Thymus (tissue), 11 donors: Measurements from ENCODE around the gene NFKBIL1. TPM values are rescaled to one million over a fixed set of nuclear protein-coding genes. Genes with fewer than 3 reads are reported as not detected.

ENCODE experiments used
- DNase-seq, 9 donors: peaks; one replicate each; pipeline ENCODE4 v3.0.0-alpha.2; 2013; ENCODE audit warnings: low spot score in 9 of 9, low read depth in 6 of 9, missing footprints in 1 of 9
- H3K27ac ChIP-seq, 2 donors: one replicate each; pipeline ENCODE4 v1.5.1; 2013; ENCODE audit warnings: control low read depth in 1 of 2, low read depth in 1 of 2, low read length in 1 of 2, mild to moderate bottlenecking in 1 of 2, moderate library complexity in 1 of 2
- H3K27me3 ChIP-seq, 2 donors: one replicate each; pipeline ENCODE4 v1.5.1; 2013; ENCODE audit warnings: low read length in 1 of 2; ENCODE audit not compliant: control insufficient read depth in 2 of 2, insufficient read depth in 1 of 2
- H3K36me3 ChIP-seq, 2 donors: one replicate each; pipeline ENCODE4 v1.5.1; 2013; ENCODE audit warnings: low read length in 1 of 2, mild to moderate bottlenecking in 1 of 2, moderate library complexity in 1 of 2; ENCODE audit not compliant: control insufficient read depth in 2 of 2, insufficient read depth in 2 of 2
- H3K4me1 ChIP-seq, 2 donors: one replicate each; pipeline ENCODE4 v1.5.1; 2013; ENCODE audit warnings: low read length in 2 of 2; ENCODE audit not compliant: control insufficient read depth in 2 of 2, insufficient read depth in 2 of 2
- H3K4me3 ChIP-seq, 2 donors: one replicate each; pipeline ENCODE4 v1.5.1; 2013; ENCODE audit warnings: low read length in 2 of 2, control low read depth in 1 of 2, mild to moderate bottlenecking in 1 of 2
- H3K9me3 ChIP-seq, 2 donors: one replicate each; pipeline ENCODE4 v1.5.1; 2013; ENCODE audit warnings: low read length in 1 of 2, mild to moderate bottlenecking in 1 of 2; ENCODE audit not compliant: control insufficient read depth in 2 of 2, insufficient read depth in 1 of 2
- WGBS: extraction: QIAGEN DNeasy Blood & Tissue Kit; methylation state at CpG from one replicate; pipeline ENCODE4 v1.1.7; 2013; 5-methylcytosine and 5-hydroxymethylcytosine counted together
- polyA plus RNA-seq: library from polyadenylated mRNA; stranded (reverse); fragments of 200-250 nt; gene quantifications from one replicate; pipeline ENCODE4 v1.2.3, GENCODE V29; 2013
- total RNA-seq: library from RNA; stranded (reverse); fragments of 120-200 nt; gene quantifications from one replicate; pipeline ENCODE4 v1.2.4, GENCODE V29; 2013
- donor health status: healthy.

NFKBIL1 gene
- total and polyA plus RNA-seq, 2 donors = 15.4 to 23.6 TPM

DNA sequence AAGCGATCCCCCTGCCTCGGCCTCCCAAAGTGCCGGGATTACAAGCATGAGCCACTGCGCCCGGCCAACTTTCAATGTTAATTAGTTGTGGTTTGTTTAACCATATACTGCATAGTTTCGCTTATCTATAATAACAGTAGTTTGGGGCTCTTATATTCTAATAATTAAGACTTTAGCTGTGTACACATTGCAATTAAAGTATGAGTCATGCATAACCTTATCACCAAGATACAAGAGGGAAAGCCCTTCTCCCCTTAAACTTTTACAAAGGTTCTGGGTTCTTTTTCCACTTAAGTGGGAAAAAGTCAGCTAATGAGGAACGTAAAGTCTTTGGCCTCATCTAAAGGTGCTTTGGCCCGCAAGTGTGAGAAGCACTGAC is 21.9 kb upstream of the NFKBIL1 start:
- H3K27ac ChIP-seq = no peak overlapping the region
- H3K4me3 ChIP-seq = no peak overlapping the region
- DNase-seq = no peak
- H3K4me1 ChIP-seq = no peaks in the 10 kb centered on the region
- WGBS = 84% methylated on average over 8 of the region's 8 CpGs
- H3K9me3 ChIP-seq = no peaks in the 10 kb centered on the region
- H3K36me3 ChIP-seq = peaks cover 14 to 19% of the 10 kb centered on the region in 2 donors
- no peaks in the 10 kb centered on the region for H3K27me3 ChIP-seq

DNA sequence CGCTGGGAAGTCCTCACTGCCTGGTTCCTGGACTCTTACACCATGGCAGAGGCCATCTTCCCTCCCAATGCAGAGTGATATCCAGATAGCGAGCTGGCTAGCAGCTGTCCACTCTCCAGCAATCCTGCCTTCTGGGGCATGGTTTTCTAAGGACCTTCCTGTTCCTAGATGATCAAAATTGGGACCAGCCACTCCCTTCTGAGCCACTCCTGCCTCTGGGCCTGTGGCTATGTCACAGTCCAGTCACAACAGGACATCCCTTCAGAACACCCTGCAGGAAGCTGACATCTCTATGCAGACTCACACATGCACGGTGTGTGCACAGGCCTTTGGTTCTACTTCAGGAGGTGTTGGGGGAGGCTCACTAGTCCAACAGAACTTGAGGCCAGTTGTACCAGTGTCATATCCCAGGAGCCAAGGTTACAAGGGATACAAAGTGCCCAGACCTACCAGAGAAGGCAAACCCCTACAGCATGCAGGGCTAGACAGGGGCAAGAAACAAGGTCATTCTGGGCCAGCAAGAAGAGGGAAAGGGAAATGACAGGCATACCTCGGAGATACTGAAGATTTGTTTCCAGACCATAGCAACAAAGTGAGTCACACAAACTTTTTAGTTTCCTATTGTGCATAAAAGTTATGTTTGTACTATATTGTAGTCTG is 21.3 kb upstream of the NFKBIL1 start:
- H3K4me1 ChIP-seq = no peaks in the 10 kb centered on the region
- no peak overlapping the region for H3K4me3 ChIP-seq
- H3K27me3 ChIP-seq = no peaks in the 10 kb centered on the region
- DNase-seq = no peak
- peaks cover 19 to 24% of the 10 kb centered on the region in 2 donors for H3K36me3 ChIP-seq
- 93% methylated on average over 4 of the region's 4 CpGs for WGBS
- H3K27ac ChIP-seq = no peak overlapping the region
- no peaks in the 10 kb centered on the region for H3K9me3 ChIP-seq

DNA sequence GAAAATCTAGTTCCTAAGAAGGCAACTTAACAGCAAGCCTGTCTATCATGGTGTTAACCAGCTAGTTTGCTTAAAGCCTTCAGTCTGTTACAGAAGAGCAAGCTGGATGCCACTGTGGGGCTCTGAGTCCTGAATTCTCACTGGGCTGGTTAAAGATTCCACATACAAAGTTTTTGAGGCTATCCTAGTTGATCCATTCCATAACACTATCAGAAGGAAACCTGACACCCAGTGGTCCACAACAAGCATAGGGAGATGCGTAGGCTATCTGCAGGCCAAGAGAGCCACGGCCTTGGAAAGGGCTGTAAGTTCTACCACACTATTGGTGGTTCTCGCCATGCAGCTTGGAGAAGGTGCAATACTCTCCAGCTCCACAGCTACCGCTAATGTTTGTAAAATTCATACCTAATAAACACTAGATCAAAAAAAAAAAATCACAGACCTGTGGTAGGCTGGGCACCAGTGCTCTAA is 19.1 kb upstream of the NFKBIL1 start:
- WGBS = 98% methylated on average over 4 of the region's 4 CpGs
- Histone ChIP-seq H3K27me3 (no peaks in the 10 kb centered on the region), H3K36me3 (peaks cover 41 to 47% of the 10 kb centered on the region in 2 donors), H3K9me3 (no peaks in the 10 kb centered on the region), H3K4me1 (no peaks in the 10 kb centered on the region), H3K4me3 (no peak overlapping the region), H3K27ac (no peak overlapping the region)
- DNase-seq = no peak

DNA sequence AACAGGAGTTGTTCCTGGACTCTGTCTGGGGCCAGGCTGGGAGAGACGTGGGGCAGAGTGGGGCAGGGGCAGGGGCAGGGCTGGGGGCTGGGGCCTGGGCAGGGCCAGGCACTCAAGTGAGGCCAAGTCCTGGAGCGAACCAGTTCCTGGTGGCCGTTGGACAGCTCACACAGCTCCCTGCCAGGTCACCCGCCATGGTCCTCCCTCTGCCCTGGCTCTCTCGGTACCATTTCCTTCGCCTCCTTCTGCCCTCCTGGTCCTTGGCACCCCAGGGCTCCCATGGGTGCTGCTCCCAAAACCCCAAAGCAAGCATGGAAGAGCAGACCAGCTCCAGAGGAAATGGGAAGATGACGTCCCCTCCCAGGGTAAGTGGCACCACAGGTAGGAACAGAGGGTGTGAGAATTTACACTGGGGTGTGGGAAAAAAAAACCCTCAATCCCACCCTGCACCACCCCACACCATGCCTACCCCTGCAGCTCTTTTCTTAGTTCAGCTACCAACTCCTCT is 18.5 kb upstream of the NFKBIL1 start, which contains the start of gene MCCD1:
Gene MCCD1, plus strand, starts transcription at position 142 of the 508 bp plus-strand sequence. Its CDS starts 53 bp downstream, at position 195.
- Histone ChIP-seq H3K9me3 (no peaks in the 10 kb centered on the region), H3K36me3 (peaks cover 46 to 52% of the 10 kb centered on the region in 2 donors), H3K4me1 (no peaks in the 10 kb centered on the region), H3K4me3 (no peak within 1 kb of the TSS), H3K27me3 (no peaks in the 10 kb centered on the region), H3K27ac (no peak within 1 kb of the TSS)
- 89% methylated on average over 7 of the region's 7 CpGs for WGBS
- DNase-seq = no peak

DNA sequence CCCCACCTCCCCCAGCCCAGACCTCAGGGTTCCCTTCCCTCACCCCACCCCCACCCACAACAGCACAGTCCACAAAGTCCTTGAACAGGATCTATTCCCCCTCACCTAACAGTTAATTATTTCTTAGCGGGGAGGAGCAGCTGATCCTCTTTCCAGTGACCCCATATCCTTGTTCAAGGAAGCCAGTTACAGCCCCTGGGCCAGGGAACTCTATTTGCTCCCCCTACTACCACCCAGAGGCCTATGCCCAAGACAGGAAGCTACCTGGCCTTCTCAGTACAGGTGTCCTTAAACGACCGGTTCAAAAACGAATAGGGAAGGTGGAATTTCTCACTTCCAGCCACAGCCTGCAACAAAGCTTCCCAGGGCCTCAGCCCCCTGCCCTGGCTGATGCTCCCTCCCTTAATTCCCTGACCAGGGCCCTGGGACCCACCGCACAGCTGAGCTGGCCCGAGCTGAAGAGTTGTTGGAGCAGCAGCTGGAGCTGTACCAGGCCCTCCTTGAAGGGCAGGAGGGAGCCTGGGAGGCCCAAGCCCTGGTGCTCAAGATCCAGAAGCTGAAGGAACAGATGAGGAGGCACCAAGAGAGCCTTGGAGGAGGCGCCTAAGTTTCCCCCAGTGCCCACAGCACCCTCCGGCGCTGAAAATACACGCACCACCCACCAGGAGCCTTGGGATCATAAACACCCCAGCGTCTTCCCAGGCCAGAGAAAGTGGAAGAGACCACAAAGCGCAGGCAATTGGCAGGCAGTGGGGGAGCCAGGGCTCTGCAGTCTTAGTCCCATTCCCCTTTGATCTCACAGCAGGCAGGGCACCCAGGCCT is 17.9 kb upstream of the NFKBIL1 start:
- WGBS = 70% methylated on average over 12 of the region's 12 CpGs
- no peaks in the 10 kb centered on the region for H3K4me1 ChIP-seq
- no peak overlapping the region for H3K4me3 ChIP-seq
- DNase-seq = no peak
- peaks cover 53 to 59% of the 10 kb centered on the region in 2 donors for H3K36me3 ChIP-seq
- no peak overlapping the region for H3K27ac ChIP-seq
- H3K27me3 ChIP-seq = no peaks in the 10 kb centered on the region
- no peaks in the 10 kb centered on the region for H3K9me3 ChIP-seq

DNA sequence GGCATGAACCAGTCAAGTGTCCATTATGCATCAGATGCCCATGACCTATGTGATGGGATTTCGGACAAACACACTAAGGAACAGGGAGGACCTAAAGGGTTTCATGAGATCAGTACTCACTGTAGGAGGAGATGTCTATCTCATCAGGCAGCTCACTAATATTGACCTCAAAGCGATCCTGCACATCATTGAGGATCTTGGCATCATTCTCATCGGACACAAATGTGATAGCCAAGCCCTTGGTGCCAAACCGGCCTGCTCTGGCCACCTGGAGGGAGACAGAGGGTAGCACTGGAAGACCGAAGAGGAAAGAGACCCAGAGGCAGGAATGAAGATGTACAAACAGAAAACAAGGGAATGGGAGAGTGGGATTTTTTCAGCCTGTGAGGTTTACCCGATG is 16.7 kb upstream of the NFKBIL1 start:
- Histone ChIP-seq H3K9me3 (no peaks in the 10 kb centered on the region), H3K4me3 (no peak overlapping the region), H3K27me3 (no peaks in the 10 kb centered on the region), H3K4me1 (no peaks in the 10 kb centered on the region), H3K36me3 (peaks cover 64 to 70% of the 10 kb centered on the region in 2 donors), H3K27ac (no peak overlapping the region)
- WGBS = 74% methylated on average over 6 of the region's 6 CpGs
- DNase-seq = no peak

DNA sequence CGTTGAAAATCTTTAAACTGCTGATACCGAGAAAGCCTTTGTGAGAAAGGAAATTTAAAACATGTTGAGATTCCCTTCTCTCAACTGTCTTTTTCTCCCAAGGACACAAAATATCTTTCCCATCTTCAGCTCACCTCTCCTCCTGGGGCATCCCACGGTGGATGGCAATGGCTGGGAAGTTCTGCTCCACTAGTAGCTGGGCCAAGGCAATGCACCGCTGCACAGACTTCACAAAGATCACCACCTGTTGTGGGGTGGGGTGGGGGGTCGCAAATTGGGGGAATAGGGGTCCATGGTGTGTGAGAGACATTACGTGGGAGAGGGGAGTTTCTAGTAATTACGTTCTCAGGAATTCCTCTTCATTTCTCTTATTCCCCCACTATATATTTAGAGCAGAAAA is 16.2 kb upstream of the NFKBIL1 start:
- 97% methylated on average over 7 of the region's 7 CpGs for WGBS
- peaks cover 69 to 75% of the 10 kb centered on the region in 2 donors for H3K36me3 ChIP-seq
- DNase-seq = no peak
- H3K9me3 ChIP-seq = no peaks in the 10 kb centered on the region
- no peak overlapping the region for H3K4me3 ChIP-seq
- H3K4me1 ChIP-seq = no peaks in the 10 kb centered on the region
- no peaks in the 10 kb centered on the region for H3K27me3 ChIP-seq
- no peak overlapping the region for H3K27ac ChIP-seq

DNA sequence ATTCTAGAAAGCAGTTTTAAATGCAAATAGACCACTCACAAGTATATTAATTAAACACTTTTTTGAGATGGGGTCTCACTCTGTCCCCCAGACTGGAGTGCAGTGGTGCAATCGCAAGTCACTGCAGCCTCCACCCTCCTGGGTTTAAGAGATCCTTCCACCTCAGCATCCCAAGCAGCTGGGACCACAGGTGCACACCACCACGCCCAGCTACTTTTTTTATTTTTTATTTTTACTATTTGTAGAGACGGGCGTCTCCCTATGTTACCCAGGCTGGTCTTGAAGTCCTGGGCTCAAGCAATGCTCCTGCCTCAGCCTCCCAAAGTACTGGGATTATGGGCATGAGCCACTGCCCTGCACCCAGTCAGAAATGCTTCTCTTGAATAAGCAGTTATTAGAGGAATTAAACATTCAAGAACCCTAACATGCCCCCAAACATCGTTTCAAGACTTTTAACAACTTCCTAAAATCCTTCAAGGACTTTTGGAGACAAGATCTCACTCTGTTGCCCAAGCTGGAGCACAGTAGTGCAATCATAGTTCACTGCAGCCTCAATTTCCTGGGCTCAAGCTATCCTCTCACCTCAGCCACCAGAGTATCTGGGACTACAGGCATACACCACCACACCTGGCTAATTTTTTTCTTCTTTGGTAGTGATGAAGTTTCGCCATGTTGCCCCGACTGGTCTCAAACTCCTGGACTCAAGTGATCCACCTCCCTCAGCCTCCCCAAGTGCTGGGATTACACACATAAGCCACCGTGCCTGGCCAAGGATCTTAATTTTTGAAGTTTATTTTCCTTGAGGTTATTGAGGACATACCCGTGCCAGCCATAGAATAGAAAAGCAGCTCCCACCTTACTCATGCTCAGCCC is 15.4 kb upstream of the NFKBIL1 start:
- peaks cover 76 to 83% of the 10 kb centered on the region in 2 donors for H3K36me3 ChIP-seq
- no peak overlapping the region for H3K27ac ChIP-seq
- WGBS = 84% methylated on average over 9 of the region's 9 CpGs
- no peaks in the 10 kb centered on the region for H3K9me3 ChIP-seq
- no peaks in the 10 kb centered on the region for H3K4me1 ChIP-seq
- no peak overlapping the region for H3K4me3 ChIP-seq
- H3K27me3 ChIP-seq = no peaks in the 10 kb centered on the region
- no peak for DNase-seq
